Activated CD4-positive, alpha-beta T cell treated with anti-CD3 and anti-CD28 coated beads, Interleukin-2, amount 10 ng/mL, durations not matched to agents 7 days and 5 days (primary cell): ENCODE results near the gene PERM1. TPM values are rescaled to one million over a fixed set of nuclear protein-coding genes. Genes with fewer than 3 reads are reported as not detected.

ENCODE experiments used
- total RNA-seq, 2 experiments: library from RNA; stranded (reverse); gene quantifications; one replicate each; pipeline ENCODE4 v1.2.3, GENCODE V29; 2021

The PERM1 gene
- total RNA-seq, 2 experiments from 2014 or later = not detected

Other genes starting within 250 kb of the PERM1 start
- gene SAMD11, start 58.2 kb downstream of the PERM1 start, total RNA-seq = not detected
- gene NOC2L, start 22.8 kb downstream of the PERM1 start, total RNA-seq = 10 to 100 TPM; 60.5 to 71.8 TPM
- 10 to 100 TPM; 23.6 to 27.1 TPM for gene KLHL17, start 21.5 kb downstream of the PERM1 start, total RNA-seq
- 1 to 10 TPM; 3.2 TPM for gene PLEKHN1, start 15.6 kb downstream of the PERM1 start, total RNA-seq
- under 1 TPM; 0.42 to 0.46 TPM for gene HES4, start 18.0 kb upstream of the PERM1 start, total RNA-seq
- gene ISG15, start 31.4 kb upstream of the PERM1 start, total RNA-seq = 100 to 1,000 TPM; 237 to 332 TPM
- 1 to 10 TPM; 7.4 to 8.3 TPM for gene AGRN, start 38.0 kb upstream of the PERM1 start, total RNA-seq
- not detected for gene RNF223, start 92.2 kb upstream of the PERM1 start, total RNA-seq
- gene C1orf159, start 134.0 kb upstream of the PERM1 start, total RNA-seq = 10 to 100 TPM; 18.0 to 22.0 TPM
- gene TTLL10, start 191.8 kb upstream of the PERM1 start, total RNA-seq = under 1 TPM; 0.15 to 0.27 TPM
- gene TNFRSF18, start 224.5 kb upstream of the PERM1 start, total RNA-seq = 10 to 100 TPM; 26.0 to 33.9 TPM
- gene TNFRSF4, start 232.1 kb upstream of the PERM1 start, total RNA-seq = 10 to 100 TPM; 44.1 to 52.8 TPM
- 10 to 100 TPM; 81.7 to 91.4 TPM for gene SDF4, start 249.9 kb upstream of the PERM1 start, total RNA-seq